HG03469 (cell line): ENCODE results near the gene ANKRD52.
"Not testable (repeated sequence)": the region's sequence is repeated elsewhere in the genome, so short reads cannot be mapped to it uniquely, and the experiment has no call there.

Experiments used
- ATAC-seq: cut with Tn5 transposase; IDR thresholded peaks from one replicate; pipeline ENCODE4 v1.9.1; 2021; ENCODE audit warnings: mild to moderate bottlenecking, moderate library complexity, moderate number of reproducible peaks; ENCODE audit not compliant: unreplicated experiment

The ANKRD52 gene

GRCh38 chr12:56258068-56258819, at the start of gene ANKRD52:
Gene ANKRD52 (minus strand): TSS chr12:56258384. CDS start chr12:56258269, 115 bp downstream.
- peak; percentile 81 for ATAC-seq

GRCh38 chr12:56307221-56307965, 49.2 kb upstream of the ANKRD52 start:
- ATAC-seq: no peak

GRCh38 chr12:56304872-56305590, 46.8 kb upstream of the ANKRD52 start:
- no peak for ATAC-seq

GRCh38 chr12:56304276-56304675, 46.1 kb upstream of the ANKRD52 start:
- ATAC-seq: no peak

- ATAC-seq: no peak
Measured at GRCh38 chr12:56300644-56301464, 42.7 kb upstream of the ANKRD52 start.

GRCh38 chr12:56299853-56300643, 41.9 kb upstream of the ANKRD52 start, which contains the start of gene CS:
Gene CS (minus strand): TSS chr12:56300330. CDS start chr12:56300201, 129 bp downstream.
- peak; percentile 80 for ATAC-seq

GRCh38 chr12:56299308-56299852, 41.2 kb upstream of the ANKRD52 start:
- no peak for ATAC-seq

- no peak for ATAC-seq
Measured at GRCh38 chr12:56298828-56299227, 40.6 kb upstream of the ANKRD52 start.

GRCh38 chr12:56297400-56297799, 39.2 kb upstream of the ANKRD52 start:
- no peak for ATAC-seq

GRCh38 chr12:56296295-56296694, 38.1 kb upstream of the ANKRD52 start:
- ATAC-seq: no peak

- ATAC-seq: no peak
Measured at GRCh38 chr12:56293795-56294194, 35.6 kb upstream of the ANKRD52 start.

GRCh38 chr12:56288705-56289387, 30.7 kb upstream of the ANKRD52 start:
- ATAC-seq: no peak

- no peak for ATAC-seq
Measured at GRCh38 chr12:56286044-56286830, 28.1 kb upstream of the ANKRD52 start.

GRCh38 chr12:56284263-56284662, 26.1 kb upstream of the ANKRD52 start:
- ATAC-seq: not testable (repeated sequence)

- ATAC-seq: no peak
Measured at GRCh38 chr12:56282579-56282978, 24.4 kb upstream of the ANKRD52 start.

- no peak for ATAC-seq
Measured at GRCh38 chr12:56282030-56282429, 23.8 kb upstream of the ANKRD52 start.

- no peak for ATAC-seq
Measured at GRCh38 chr12:56280849-56281248, 22.7 kb upstream of the ANKRD52 start.

- ATAC-seq: no peak
Measured at GRCh38 chr12:56278905-56279304, 20.7 kb upstream of the ANKRD52 start.
